Measurements from ENCODE around the gene TXNDC8. TPM values are rescaled to one million over a fixed set of nuclear protein-coding genes. Genes with fewer than 3 reads are reported as not detected.

The TXNDC8 gene
- total RNA-seq, 1 donor: not detected

DNA sequence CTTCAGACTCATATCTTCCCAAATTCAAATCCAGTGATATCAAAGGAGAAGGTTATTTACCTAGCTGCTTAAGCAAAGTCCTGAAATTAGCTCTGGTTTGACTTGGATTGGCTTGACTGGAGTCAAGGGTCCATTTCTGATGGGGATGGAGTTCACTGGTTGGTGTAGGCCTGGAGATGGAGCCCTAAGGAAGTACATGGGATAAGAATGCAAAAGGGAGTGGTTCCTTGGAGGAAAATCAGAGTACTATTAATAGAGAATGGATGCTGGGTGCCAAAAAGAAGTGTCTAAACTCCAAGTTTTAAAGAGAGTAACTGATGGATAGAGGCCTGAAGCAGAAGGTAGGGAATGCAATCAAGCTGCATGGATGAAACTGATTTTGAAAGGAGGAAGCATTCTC, 13.8 kb downstream of the TXNDC8 start:
- Histone ChIP-seq H3K4me3 (ENCODE audit: insufficient read depth, low read length) (no peak overlapping the region), H4K20me1 (ENCODE audit: insufficient read depth, low read length) (no peaks in the 10 kb centered on the region), H3K36me3 (ENCODE audit: insufficient read depth, low read length) (no peaks in the 10 kb centered on the region), H3K27me3 (ENCODE audit: insufficient read depth, low read length) (no peaks in the 10 kb centered on the region), H3K4me1 (ENCODE audit: insufficient read depth, low read length) (peaks cover 6% of the 10 kb centered on the region), H3K4me2 (ENCODE audit: insufficient read depth, low read length) (no peak overlapping the region), H3K27ac (ENCODE audit: low read depth, low read length) (no peak overlapping the region), H3K79me2 (ENCODE audit: insufficient read depth, low read length) (no peaks in the 10 kb centered on the region), H3K9me3 (ENCODE audit: low read depth, low read length) (no peaks in the 10 kb centered on the region), H2AFZ (ENCODE audit: low read length) (no peak overlapping the region)
- no peak for DNase-seq (ENCODE audit: insufficient read length, low spot score, missing footprints)
- TF ChIP-seq, protein P1, sequence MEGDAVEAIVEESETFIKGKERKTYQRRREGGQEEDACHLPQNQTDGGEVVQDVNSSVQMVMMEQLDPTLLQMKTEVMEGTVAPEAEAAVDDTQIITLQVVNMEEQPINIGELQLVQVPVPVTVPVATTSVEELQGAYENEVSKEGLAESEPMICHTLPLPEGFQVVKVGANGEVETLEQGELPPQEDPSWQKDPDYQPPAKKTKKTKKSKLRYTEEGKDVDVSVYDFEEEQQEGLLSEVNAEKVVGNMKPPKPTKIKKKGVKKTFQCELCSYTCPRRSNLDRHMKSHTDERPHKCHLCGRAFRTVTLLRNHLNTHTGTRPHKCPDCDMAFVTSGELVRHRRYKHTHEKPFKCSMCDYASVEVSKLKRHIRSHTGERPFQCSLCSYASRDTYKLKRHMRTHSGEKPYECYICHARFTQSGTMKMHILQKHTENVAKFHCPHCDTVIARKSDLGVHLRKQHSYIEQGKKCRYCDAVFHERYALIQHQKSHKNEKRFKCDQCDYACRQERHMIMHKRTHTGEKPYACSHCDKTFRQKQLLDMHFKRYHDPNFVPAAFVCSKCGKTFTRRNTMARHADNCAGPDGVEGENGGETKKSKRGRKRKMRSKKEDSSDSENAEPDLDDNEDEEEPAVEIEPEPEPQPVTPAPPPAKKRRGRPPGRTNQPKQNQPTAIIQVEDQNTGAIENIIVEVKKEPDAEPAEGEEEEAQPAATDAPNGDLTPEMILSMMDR (IDR thresholded peaks at IDR 0.05; ENCODE audit: extremely low read depth, low read depth, low read length): no peak

DNA sequence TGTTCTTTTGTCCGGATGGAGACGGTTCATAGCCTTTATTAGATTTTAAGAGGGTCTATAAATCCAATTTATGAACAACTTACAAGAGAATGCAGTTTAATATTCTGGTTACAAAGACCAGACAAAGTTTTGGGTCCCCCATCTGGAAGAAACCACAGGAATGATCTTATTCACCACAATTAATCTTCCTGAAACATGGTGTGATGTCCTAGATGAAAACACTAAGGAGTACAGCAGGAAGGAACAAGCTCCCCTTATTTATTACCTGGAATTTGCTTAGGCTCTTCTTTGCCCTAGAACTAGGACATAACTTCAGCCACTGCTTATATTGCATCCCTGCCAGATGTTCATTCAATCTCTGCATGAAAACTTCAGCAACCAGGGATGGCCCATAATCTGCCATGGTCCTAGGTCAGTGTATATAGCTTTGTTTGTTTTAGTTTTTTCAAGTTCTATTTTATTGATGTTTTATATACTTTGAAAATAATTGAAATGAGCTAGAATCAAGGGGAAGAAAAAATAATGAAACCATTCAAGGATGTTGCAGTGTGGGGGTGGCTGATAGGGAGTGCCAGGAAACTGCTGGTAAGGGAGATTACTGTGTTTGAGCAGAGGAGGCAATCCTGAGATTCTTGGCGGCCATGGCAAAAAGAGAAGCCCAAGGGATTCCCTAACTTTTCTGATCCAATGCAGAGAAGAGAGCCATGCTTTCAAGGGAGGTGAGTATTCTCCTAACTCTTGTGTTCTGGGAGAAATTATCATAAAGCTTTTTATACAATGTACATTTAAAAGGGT, 16.8 kb downstream of the TXNDC8 start:
- Histone ChIP-seq H3K79me2 (ENCODE audit: insufficient read depth, low read length) (no peaks in the 10 kb centered on the region), H3K36me3 (ENCODE audit: insufficient read depth, low read length) (no peaks in the 10 kb centered on the region), H4K20me1 (ENCODE audit: insufficient read depth, low read length) (no peaks in the 10 kb centered on the region), H2AFZ (ENCODE audit: low read length) (no peak overlapping the region), H3K4me2 (ENCODE audit: insufficient read depth, low read length) (no peak overlapping the region), H3K27ac (ENCODE audit: low read depth, low read length) (no peak overlapping the region), H3K4me1 (ENCODE audit: insufficient read depth, low read length) (peaks cover 6% of the 10 kb centered on the region), H3K4me3 (ENCODE audit: insufficient read depth, low read length) (no peak overlapping the region), H3K9me3 (ENCODE audit: low read depth, low read length) (no peaks in the 10 kb centered on the region), H3K27me3 (ENCODE audit: insufficient read depth, low read length) (no peaks in the 10 kb centered on the region)
- TF ChIP-seq, protein P1 (IDR thresholded peaks at IDR 0.05; ENCODE audit: extremely low read depth, low read depth, low read length): no peak
- no peak for DNase-seq (ENCODE audit: insufficient read length, low spot score, missing footprints)

DNA sequence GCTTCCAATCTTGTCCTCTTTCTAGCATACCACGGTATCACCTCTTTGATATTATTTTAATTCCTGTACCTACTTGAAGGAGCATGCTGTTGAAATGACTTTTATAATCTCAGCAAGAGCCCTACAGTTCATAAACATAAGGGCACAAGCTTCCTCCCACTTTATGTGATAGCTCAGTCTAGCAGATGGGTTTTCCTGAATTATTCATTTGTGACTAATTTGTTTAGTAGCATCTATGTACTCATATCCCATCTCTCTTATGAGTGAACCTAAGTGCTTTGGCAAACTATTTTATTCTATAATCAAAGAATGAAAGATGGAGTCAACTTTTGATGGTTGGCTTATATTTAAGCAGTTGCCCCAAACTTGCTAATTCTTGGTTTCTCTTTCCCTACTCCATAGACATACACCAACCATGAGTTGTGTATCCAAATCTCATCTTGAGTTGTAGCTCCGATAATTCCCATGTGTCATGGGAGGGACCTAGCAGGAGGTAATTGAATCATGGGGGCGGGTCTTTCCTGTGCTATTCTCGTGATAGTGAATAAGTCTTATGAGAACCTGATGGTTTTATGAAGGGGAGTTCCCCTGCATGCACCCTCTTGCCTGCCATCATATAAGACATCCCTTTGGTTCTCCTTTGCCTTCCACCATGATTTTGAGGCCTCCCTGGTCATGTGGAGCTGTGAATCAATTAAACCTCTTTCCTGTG, 17.7 kb downstream of the TXNDC8 start:
- Histone ChIP-seq H3K79me2 (ENCODE audit: insufficient read depth, low read length) (no peaks in the 10 kb centered on the region), H3K4me2 (ENCODE audit: insufficient read depth, low read length) (no peak overlapping the region), H3K36me3 (ENCODE audit: insufficient read depth, low read length) (no peaks in the 10 kb centered on the region), H3K27ac (ENCODE audit: low read depth, low read length) (no peak overlapping the region), H4K20me1 (ENCODE audit: insufficient read depth, low read length) (no peaks in the 10 kb centered on the region), H2AFZ (ENCODE audit: low read length) (no peak overlapping the region), H3K4me1 (ENCODE audit: insufficient read depth, low read length) (peaks cover 6% of the 10 kb centered on the region), H3K27me3 (ENCODE audit: insufficient read depth, low read length) (no peaks in the 10 kb centered on the region), H3K9me3 (ENCODE audit: low read depth, low read length) (no peaks in the 10 kb centered on the region), H3K4me3 (ENCODE audit: insufficient read depth, low read length) (no peak overlapping the region)
- DNase-seq (ENCODE audit: insufficient read length, low spot score, missing footprints): no peak
- TF ChIP-seq, protein P1 (IDR thresholded peaks at IDR 0.05; ENCODE audit: extremely low read depth, low read depth, low read length): no peak

DNA sequence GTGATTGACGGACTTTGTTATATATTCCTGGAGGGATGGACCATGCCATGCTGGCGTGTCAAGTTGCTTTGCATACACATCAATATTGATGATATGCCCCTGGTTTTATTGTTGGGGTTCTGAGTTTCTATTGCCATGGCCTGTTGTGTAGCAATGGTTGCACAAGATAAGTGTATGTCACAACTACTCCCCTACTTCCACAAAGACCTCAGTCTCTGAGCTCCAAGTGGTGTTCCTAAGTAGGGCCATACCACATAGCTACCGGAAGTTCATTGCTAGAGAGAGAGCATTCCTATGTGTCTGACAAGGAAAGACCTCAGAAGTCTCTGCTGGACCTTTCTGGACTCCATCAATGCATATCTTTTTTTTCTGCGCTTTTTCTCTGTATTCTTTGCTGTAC, 19.8 kb downstream of the TXNDC8 start:
- TF ChIP-seq, protein P1 (IDR thresholded peaks at IDR 0.05; ENCODE audit: extremely low read depth, low read depth, low read length): no peak
- no peak overlapping the region for H3K4me2 ChIP-seq (ENCODE audit: insufficient read depth, low read length)
- H3K4me3 ChIP-seq (ENCODE audit: insufficient read depth, low read length): no peak overlapping the region
- peaks cover 6% of the 10 kb centered on the region for H3K4me1 ChIP-seq (ENCODE audit: insufficient read depth, low read length)
- H3K9me3 ChIP-seq (ENCODE audit: low read depth, low read length): no peaks in the 10 kb centered on the region
- no peak for DNase-seq (ENCODE audit: insufficient read length, low spot score, missing footprints)
- H3K27me3 ChIP-seq (ENCODE audit: insufficient read depth, low read length): no peaks in the 10 kb centered on the region
- H2AFZ ChIP-seq (ENCODE audit: low read length): no peak overlapping the region
- H4K20me1 ChIP-seq (ENCODE audit: insufficient read depth, low read length): no peaks in the 10 kb centered on the region
- H3K79me2 ChIP-seq (ENCODE audit: insufficient read depth, low read length): no peaks in the 10 kb centered on the region
- H3K27ac ChIP-seq (ENCODE audit: low read depth, low read length): no peak overlapping the region
- H3K36me3 ChIP-seq (ENCODE audit: insufficient read depth, low read length): no peaks in the 10 kb centered on the region
